Astrocyte of the cerebellum (primary cell): ENCODE results near the gene ZHX3.

Source experiments
- DNase-seq: peaks from one replicate; pipeline ENCODE4 v3.0.0-alpha.2; 2011; ENCODE audit warnings: low read depth
- H3K4me3 ChIP-seq: 2 replicates; pipeline ENCODE4 v1.5.1; 2011; ENCODE audit warnings: mild to moderate bottlenecking, low read depth, low read length, moderate library complexity
- CTCF ChIP-seq: IDR thresholded peaks from 2 replicates; pipeline ENCODE4 v1.5.1; 2012; ENCODE audit warnings: low read length, low read depth, moderate library complexity, mild to moderate bottlenecking; ENCODE audit errors: missing control alignments
- in situ Hi-C: cut with HindIII; loops from 2 replicates; pipeline ENCODE4 v1.10.0; 2017; ENCODE audit warnings: low sequenced_read_pairs

ZHX3 gene

GRCh38 chr20:41347523-41348429 lies 30.2 kb upstream of the ZHX3 start:
- no peak for DNase-seq
- no peak for TF ChIP-seq CTCF
- in situ Hi-C loops, result no loop called here
- H3K4me3 ChIP-seq, result no peak overlapping the region

- no peak for DNase-seq
- no peak overlapping the region for H3K4me3 ChIP-seq
- no peak for TF ChIP-seq CTCF
- in situ Hi-C loops, result no loop called here
Observed at GRCh38 chr20:41345729-41346067, 28.2 kb upstream of the ZHX3 start.

GRCh38 chr20:41344938-41345728 lies 27.6 kb upstream of the ZHX3 start:
- TF ChIP-seq CTCF, result no peak
- in situ Hi-C loops, result no loop called here
- DNase-seq, result no peak
- no peak overlapping the region for H3K4me3 ChIP-seq

- in situ Hi-C loops, result no loop called here
- TF ChIP-seq CTCF, result no peak
- DNase-seq, result no peak
- no peak overlapping the region for H3K4me3 ChIP-seq
Observed at GRCh38 chr20:41344477-41344876, 26.9 kb upstream of the ZHX3 start.

- no peak overlapping the region for H3K4me3 ChIP-seq
- TF ChIP-seq CTCF, result no peak
- in situ Hi-C loops, result no loop called here
- DNase-seq, result no peak
Observed at GRCh38 chr20:41342474-41343464, 25.2 kb upstream of the ZHX3 start.
